ENCODE measurements around the gene CCDC80.

CCDC80 gene

DNA sequence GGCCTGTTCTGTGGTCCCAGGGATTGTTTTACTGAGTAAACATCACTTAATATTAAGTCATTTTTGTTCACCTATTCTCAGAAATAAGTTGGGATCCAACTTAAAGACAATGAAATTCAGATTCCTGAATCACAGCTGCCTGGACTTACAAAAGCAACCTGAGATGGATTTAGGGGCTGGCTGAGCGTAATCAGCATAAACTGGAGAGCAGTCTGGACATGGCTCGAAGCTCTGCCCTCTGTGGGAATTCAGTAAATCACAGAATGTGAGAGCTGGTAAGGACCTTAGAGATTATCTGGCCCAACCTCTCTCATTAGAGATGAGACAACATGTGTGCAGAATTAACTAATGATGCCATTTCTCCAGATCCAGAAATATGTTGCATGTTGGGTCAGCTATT lies 23.7 kb downstream of the CCDC80 start:
- in situ Hi-C loops (cut with MboI; ENCODE audit: low pct_unique_long_range_greater_than_20kb, low sequenced_read_pairs, unreplicated experiment), result no loop called here
- no peak for TF ChIP-seq CTCF (IDR thresholded peaks at IDR 0.05; ENCODE audit: extremely low read depth, insufficient read depth, missing control alignments)
- no peak for DNase-seq (ENCODE audit: low spot score)

DNA sequence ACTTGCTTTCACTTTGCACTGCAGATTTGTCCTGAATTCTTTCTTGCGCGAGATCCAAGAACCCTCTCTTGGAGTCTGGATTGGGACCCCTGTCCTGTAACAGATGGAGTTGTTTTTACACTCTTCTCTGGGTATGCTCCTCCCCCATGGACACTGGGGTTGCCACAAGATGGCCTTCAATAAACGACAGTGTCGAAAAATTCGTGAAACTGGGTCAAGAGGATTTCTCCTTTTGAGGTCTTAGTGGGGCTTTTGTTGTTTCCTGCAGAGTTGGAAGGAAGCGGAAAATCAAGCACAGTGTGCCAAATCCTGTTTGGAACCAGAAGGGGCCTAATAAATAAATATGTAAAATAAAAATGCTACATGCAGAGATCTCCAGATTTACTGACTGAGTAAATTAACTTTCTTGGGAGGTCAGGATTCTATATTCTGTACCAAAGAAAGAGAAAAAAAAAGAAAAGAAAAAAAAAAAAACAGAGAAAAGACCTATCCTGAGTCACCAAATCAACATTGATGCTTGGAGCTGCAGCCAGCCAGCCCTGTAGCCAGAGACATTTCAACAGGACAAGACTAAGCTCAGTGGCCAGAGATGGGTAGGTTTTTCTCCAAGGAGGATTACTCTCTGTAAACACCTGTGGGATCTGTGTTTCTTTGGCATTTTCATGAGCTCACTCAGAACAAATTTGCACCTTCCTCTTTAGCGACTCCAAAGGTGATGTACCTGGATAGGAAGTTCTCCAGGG lies 24.8 kb downstream of the CCDC80 start:
- in situ Hi-C loops (cut with MboI; ENCODE audit: low pct_unique_long_range_greater_than_20kb, low sequenced_read_pairs, unreplicated experiment), result no loop called here
- DNase-seq (ENCODE audit: low spot score), result no peak
- TF ChIP-seq CTCF (IDR thresholded peaks at IDR 0.05; ENCODE audit: extremely low read depth, insufficient read depth, missing control alignments), result no peak

- in situ Hi-C loops (cut with MboI; ENCODE audit: low pct_unique_long_range_greater_than_20kb, low sequenced_read_pairs, unreplicated experiment), result no loop called here
- no peak for DNase-seq (ENCODE audit: low spot score)
- no peak for TF ChIP-seq CTCF (IDR thresholded peaks at IDR 0.05; ENCODE audit: extremely low read depth, insufficient read depth, missing control alignments)
Measured at GRCh38 chr3:112611752-112612515, 29.0 kb downstream of the CCDC80 start.

DNA sequence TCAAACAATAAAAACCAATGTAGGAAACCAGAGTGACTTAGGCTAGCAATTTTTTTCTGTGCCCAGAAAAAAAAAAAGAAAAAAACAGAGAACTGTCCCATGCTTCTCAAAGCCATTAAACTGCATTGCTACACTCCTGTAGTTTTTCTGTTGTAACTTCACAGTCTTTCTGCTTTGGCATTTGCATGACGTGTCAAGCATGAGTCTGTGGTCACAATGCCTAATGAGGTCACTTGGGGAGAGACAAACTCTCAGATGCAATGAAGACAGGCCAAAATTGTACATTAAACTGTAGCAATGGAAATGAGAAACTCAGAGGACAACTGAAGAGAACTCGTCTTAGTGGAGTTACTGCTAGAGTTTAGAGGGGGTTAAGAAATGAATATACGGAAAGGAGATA lies 30.8 kb downstream of the CCDC80 start:
- TF ChIP-seq CTCF (IDR thresholded peaks at IDR 0.05; ENCODE audit: extremely low read depth, insufficient read depth, missing control alignments), result no peak

GRCh38 chr3:112607863-112608262 lies 33.1 kb downstream of the CCDC80 start:
- TF ChIP-seq CTCF (IDR thresholded peaks at IDR 0.05; ENCODE audit: extremely low read depth, insufficient read depth, missing control alignments), result no peak
- in situ Hi-C loops (cut with MboI; ENCODE audit: low pct_unique_long_range_greater_than_20kb, low sequenced_read_pairs, unreplicated experiment), result no loop called here
- DNase-seq (ENCODE audit: low spot score), result no peak

More for the DNA sequence above, 30.8 kb downstream of the CCDC80 start:
- no peak for DNase-seq (ENCODE audit: low spot score)
- in situ Hi-C loops (cut with MboI; ENCODE audit: low pct_unique_long_range_greater_than_20kb, low sequenced_read_pairs, unreplicated experiment), result no loop called here

GRCh38 chr3:112606098-112606497 lies 34.8 kb downstream of the CCDC80 start:
- in situ Hi-C loops (cut with MboI; ENCODE audit: low pct_unique_long_range_greater_than_20kb, low sequenced_read_pairs, unreplicated experiment), result no loop called here
- no peak for DNase-seq (ENCODE audit: low spot score)
- TF ChIP-seq CTCF (IDR thresholded peaks at IDR 0.05; ENCODE audit: extremely low read depth, insufficient read depth, missing control alignments), result no peak
